Glutamatergic neuron (in vitro differentiated cells): ENCODE results near the gene SLC35G6. TPM values are rescaled to one million over a fixed set of nuclear protein-coding genes. Genes with fewer than 3 reads are reported as not detected.

ENCODE experiments used
- DNase-seq: peaks from one replicate; pipeline ENCODE4 v3.0.0; 2022
- H3K27ac Mint-ChIP-seq: one replicate; pipeline ENCODE4 v1.8.0; 2020; ENCODE audit warnings: mild to moderate bottlenecking, mixed read lengths, inconsistent platforms; ENCODE audit not compliant: unreplicated experiment
- H3K27me3 Mint-ChIP-seq: one replicate; pipeline ENCODE4 v1.8.0; 2020; ENCODE audit warnings: mild to moderate bottlenecking, moderate library complexity, mixed read lengths, inconsistent platforms; ENCODE audit not compliant: unreplicated experiment
- H3K36me3 Mint-ChIP-seq: one replicate; pipeline ENCODE4 v1.8.0; 2020; ENCODE audit warnings: mild to moderate bottlenecking, mixed read lengths, inconsistent platforms; ENCODE audit not compliant: unreplicated experiment
- H3K4me1 Mint-ChIP-seq: one replicate; pipeline ENCODE4 v1.8.0; 2020; ENCODE audit warnings: mild to moderate bottlenecking, low read depth, mixed read lengths, inconsistent platforms; ENCODE audit not compliant: unreplicated experiment
- H3K4me3 Mint-ChIP-seq: one replicate; pipeline ENCODE4 v1.8.0; 2020; ENCODE audit warnings: mild to moderate bottlenecking, mixed read lengths, inconsistent platforms; ENCODE audit not compliant: unreplicated experiment
- H3K9me3 Mint-ChIP-seq: one replicate; pipeline ENCODE4 v1.8.0; 2020; ENCODE audit warnings: mild to moderate bottlenecking, moderate library complexity, mixed read lengths, inconsistent platforms; ENCODE audit not compliant: unreplicated experiment
- total RNA-seq: library from RNA; stranded (reverse); fragmentation: NEBNext Ultra II Directional; extraction: Animal tissue kit (Norgen Biotek cat#: 25700); gene quantifications from one replicate; pipeline ENCODE4 v1.2.1, GENCODE V29; 2021; ENCODE audit not compliant: unreplicated experiment
- TF ChIP-seq, protein P1 (sequence below): fragments of 200-600 bp; sonication (generic); IDR thresholded peaks from one replicate; pipeline ENCODE4 v1.5.0; 2021; ENCODE audit not compliant: partially characterized antibody, unreplicated experiment

The SLC35G6 gene
- total RNA-seq, 1 donor from 2014 or later, result 0.34 TPM

DNA sequence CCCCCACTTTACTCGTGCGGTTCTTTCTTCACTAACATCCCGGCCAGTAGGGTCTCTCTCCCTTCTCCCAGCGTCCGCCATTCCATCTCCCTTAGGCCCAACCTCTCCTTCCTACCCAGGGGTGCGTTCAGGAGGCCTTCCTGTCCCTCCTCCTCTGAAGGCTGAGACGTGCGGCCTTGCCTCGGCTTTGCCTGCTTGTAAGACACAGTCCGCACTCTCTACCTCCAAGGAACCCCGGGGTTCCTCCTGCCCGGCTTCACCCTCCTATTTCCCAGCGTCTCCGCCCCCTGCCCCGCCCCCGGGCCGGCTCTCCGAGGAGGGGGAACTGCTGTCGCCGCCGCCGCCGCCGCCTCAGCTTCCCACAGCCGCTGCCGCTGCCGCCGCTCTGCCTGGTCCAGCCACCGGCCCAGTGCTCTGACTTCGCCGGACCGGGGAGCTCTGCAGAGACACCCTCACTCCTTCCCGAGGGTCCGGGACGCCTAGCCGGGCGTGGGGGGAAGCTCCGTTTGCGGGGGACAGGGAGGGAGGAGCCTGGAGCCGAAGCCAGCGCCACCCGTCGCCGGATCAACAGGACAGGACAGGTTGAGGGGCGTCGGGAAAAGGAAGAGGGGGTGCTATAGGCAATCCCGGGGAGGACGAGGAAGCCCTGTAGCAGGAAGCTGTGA, 43.2 kb upstream of the SLC35G6 start:
- H3K27me3 Mint-ChIP-seq, result peaks cover 22% of the 10 kb centered on the region
- peak overlapping the region; percentile 38 for H3K27ac Mint-ChIP-seq
- peaks cover 17% of the 10 kb centered on the region for H3K4me1 Mint-ChIP-seq
- TF ChIP-seq, protein P1, sequence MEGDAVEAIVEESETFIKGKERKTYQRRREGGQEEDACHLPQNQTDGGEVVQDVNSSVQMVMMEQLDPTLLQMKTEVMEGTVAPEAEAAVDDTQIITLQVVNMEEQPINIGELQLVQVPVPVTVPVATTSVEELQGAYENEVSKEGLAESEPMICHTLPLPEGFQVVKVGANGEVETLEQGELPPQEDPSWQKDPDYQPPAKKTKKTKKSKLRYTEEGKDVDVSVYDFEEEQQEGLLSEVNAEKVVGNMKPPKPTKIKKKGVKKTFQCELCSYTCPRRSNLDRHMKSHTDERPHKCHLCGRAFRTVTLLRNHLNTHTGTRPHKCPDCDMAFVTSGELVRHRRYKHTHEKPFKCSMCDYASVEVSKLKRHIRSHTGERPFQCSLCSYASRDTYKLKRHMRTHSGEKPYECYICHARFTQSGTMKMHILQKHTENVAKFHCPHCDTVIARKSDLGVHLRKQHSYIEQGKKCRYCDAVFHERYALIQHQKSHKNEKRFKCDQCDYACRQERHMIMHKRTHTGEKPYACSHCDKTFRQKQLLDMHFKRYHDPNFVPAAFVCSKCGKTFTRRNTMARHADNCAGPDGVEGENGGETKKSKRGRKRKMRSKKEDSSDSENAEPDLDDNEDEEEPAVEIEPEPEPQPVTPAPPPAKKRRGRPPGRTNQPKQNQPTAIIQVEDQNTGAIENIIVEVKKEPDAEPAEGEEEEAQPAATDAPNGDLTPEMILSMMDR, result no peak
- H3K36me3 Mint-ChIP-seq, result no peaks in the 10 kb centered on the region
- peaks cover 18% of the 10 kb centered on the region for H3K9me3 Mint-ChIP-seq
- peak; percentile 57 for DNase-seq
- peak overlapping the region; percentile 86 for H3K4me3 Mint-ChIP-seq

DNA sequence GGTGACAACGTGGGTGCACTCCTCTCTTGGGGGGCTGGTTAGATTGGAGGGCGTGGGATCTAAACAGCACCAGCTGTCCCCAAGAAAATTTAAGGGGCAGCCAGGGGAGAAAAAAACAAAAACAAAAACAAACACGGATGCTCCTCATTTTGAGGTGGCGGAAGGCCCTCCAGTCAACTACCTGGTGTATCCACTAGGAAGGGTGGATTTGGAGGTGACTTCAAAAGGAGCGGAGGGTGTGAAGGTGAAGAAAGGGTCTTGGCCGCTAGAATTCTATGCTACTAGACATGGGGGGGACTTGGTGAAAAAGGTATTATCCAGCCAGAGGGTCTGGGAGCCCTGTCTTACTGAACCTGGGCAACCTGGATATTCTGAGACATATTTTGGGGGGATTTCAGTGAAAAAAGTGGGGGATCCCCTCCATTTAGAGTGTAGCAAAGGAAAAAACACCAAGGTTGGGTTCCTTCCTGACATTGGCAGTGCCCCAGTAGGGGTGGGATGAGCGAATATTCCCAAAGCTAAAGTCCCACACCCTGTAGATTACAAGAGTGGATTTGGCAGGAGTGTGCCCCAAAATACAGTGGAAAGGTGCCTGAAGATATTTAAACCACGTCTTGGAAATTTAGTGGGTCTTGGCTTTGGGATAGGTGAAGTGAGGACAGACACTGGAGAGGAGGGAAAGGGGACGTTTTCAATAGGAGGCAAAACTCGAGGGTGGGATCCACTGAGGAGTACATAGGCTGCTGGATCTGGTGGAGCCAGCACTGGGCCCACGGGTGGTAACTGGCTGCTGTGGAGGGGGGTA, 42.4 kb upstream of the SLC35G6 start:
- Mint-ChIP-seq H3K27me3 (peaks cover 22% of the 10 kb centered on the region), H3K27ac (no peak overlapping the region), H3K4me1 (peaks cover 17% of the 10 kb centered on the region), H3K4me3 (peak overlapping the region; percentile 74), H3K36me3 (no peaks in the 10 kb centered on the region), H3K9me3 (peaks cover 18% of the 10 kb centered on the region)
- no peak for DNase-seq
- TF ChIP-seq, protein P1, result no peak

- Mint-ChIP-seq H3K27me3 (peaks cover 24% of the 10 kb centered on the region), H3K4me1 (peaks cover 17% of the 10 kb centered on the region), H3K4me3 (peak within 1 kb of the TSS; percentile 92), H3K27ac (peak within 1 kb of the TSS; percentile 73), H3K36me3 (no peaks in the 10 kb centered on the region), H3K9me3 (peaks cover 18% of the 10 kb centered on the region)
- no peak for DNase-seq
- TF ChIP-seq, protein P1, result no peak
Observed at GRCh38 chr17:7439462-7440112, 41.7 kb upstream of the SLC35G6 start, which contains the start of gene FGF11. FGF11 (plus strand) TSS chr17:7439512; CDS start chr17:7439621, 109 bp downstream.

DNA sequence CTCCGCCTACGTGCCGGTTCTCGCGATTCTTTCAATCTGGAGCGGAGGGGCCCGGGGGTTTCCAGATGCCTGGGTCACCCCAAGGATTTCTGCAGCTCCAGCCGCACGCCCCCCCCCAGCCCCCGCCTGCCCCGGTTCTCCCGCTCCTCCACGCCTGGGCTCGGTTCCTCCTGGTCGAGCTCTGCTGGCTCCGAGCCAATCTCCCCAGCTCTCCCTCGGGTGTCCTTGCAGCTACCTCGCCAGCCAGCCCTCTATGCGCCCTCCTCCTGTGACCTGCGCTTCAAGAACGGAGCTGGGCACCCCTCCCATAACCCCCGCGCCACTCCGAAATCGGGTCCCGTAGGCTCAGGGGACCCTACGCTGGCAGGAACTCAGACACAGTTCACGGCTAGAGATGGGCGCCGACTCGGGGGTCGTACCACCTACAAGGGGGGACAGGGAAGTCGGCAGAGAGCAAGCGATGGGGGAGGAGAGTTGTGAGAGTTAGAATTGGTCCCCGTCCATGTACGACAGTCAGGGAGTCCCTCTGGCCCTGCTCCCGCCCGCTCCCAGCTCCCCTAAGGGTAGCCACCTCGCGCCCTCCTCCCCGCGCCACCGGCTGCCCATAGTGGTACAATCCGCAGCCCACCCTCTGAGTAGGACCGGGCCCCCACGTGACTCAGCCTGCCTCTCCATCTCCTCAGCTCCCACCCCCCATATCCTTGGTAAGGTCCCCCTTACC, 41.0 kb upstream of the SLC35G6 start:
- DNase-seq, result peak; percentile 70

More for the DNA sequence above, 41.0 kb upstream of the SLC35G6 start:
- Mint-ChIP-seq H3K4me3 (peak overlapping the region; percentile 92), H3K27ac (peak overlapping the region; percentile 73), H3K4me1 (peaks cover 17% of the 10 kb centered on the region), H3K36me3 (no peaks in the 10 kb centered on the region), H3K27me3 (peaks cover 24% of the 10 kb centered on the region), H3K9me3 (peaks cover 13% of the 10 kb centered on the region)
- TF ChIP-seq, protein P1, result no peak
